Activated naive CD8-positive, alpha-beta T cell treated with anti-CD3 and anti-CD28 coated beads, Interleukin-2, amount 10 ng/mL, durations not matched to agents 7 days and 5 days (primary cell): ENCODE data around the gene FAT3. TPM values are rescaled to one million over a fixed set of nuclear protein-coding genes. Genes with fewer than 3 reads are reported as not detected.

Source experiments
- ATAC-seq: fragments of 150-1000 bp; cut with Tn5 transposase; one replicate; pipeline ENCODE4 v1.10.0; 2021; ENCODE audit warnings: low read depth, moderate library complexity
- POLR2A ChIA-PET: fragments of 350-600 bp; sonication (Branson Sonifier 250); formaldehyde crosslinking; loops from one replicate; lab custom pipeline; 2021; ENCODE audit warnings: antibody characterized with exemption; lab: Charles Lee
- DNase-seq: peaks from one replicate; pipeline ENCODE4 v3.0.0; 2021
- H3K27ac Mint-ChIP-seq: one replicate; pipeline ENCODE4 v1.8.0; 2022; ENCODE audit warnings: mild to moderate bottlenecking, mixed read lengths
- H3K27me3 Mint-ChIP-seq: one replicate; pipeline ENCODE4 v1.8.0; 2022; ENCODE audit warnings: mild to moderate bottlenecking, moderate library complexity, mixed read lengths
- H3K36me3 Mint-ChIP-seq: one replicate; pipeline ENCODE4 v1.8.0; 2021; ENCODE audit warnings: mild to moderate bottlenecking, mixed read lengths
- H3K4me1 Mint-ChIP-seq: one replicate; pipeline ENCODE4 v1.8.0; 2021; ENCODE audit warnings: mixed read lengths
- H3K4me3 Mint-ChIP-seq: one replicate; pipeline ENCODE4 v1.8.0; 2022; ENCODE audit warnings: mild to moderate bottlenecking, moderate library complexity, mixed read lengths
- H3K9me3 Mint-ChIP-seq: one replicate; pipeline ENCODE4 v1.8.0; 2021; ENCODE audit warnings: mixed read lengths
- total RNA-seq, 2 experiments: library from RNA; stranded (reverse); gene quantifications; one replicate each; pipeline ENCODE4 v1.2.3, GENCODE V29; 2021

FAT3 gene
- total RNA-seq, 2 experiments from 2014 or later = not detected

- no peaks in the 10 kb centered on the region for H3K4me1 Mint-ChIP-seq
- H3K27ac Mint-ChIP-seq = no peak overlapping the region
- no peaks in the 10 kb centered on the region for H3K36me3 Mint-ChIP-seq
- no peaks in the 10 kb centered on the region for H3K9me3 Mint-ChIP-seq
- no peak for ATAC-seq
- peaks cover 14% of the 10 kb centered on the region for H3K27me3 Mint-ChIP-seq
- no peak for DNase-seq
- H3K4me3 Mint-ChIP-seq = no peak overlapping the region
- POLR2A ChIA-PET = no interaction called here
Observed at GRCh38 chr11:92219476-92219875, 5.1 kb upstream of the FAT3 start.

GRCh38 chr11:92222701-92223100, 1.9 kb upstream of the FAT3 start:
- POLR2A ChIA-PET = no interaction called here
- Mint-ChIP-seq H3K4me3 (no peak overlapping the region), H3K27ac (no peak overlapping the region), H3K9me3 (no peaks in the 10 kb centered on the region), H3K27me3 (peaks cover 32% of the 10 kb centered on the region), H3K36me3 (no peaks in the 10 kb centered on the region), H3K4me1 (peaks cover 5% of the 10 kb centered on the region)
- DNase-seq (no peak), ATAC-seq (no peak)

DNA sequence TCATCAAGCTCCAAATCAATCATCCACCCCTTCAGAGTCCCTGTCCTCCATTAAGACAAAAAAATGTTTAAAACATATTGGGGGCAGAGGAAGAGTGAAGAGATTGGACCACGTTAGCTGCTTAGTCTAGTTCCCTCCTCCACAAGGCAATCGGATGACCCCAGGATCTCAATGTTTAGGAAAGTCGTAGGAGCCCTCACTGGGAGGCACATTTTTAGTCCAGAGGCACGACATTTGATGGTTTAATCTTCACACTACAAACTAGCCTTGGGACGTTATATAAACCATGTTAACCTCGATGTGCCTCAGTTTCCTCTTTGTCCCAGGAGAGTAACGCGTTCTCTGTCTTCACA, 588 bp upstream of the FAT3 start:
- POLR2A ChIA-PET = no interaction called here
- H3K9me3 Mint-ChIP-seq = no peaks in the 10 kb centered on the region
- peaks cover 36% of the 10 kb centered on the region for H3K27me3 Mint-ChIP-seq
- H3K27ac Mint-ChIP-seq = no peak overlapping the region
- DNase-seq = no peak
- no peak overlapping the region for H3K4me3 Mint-ChIP-seq
- ATAC-seq = no peak
- no peaks in the 10 kb centered on the region for H3K36me3 Mint-ChIP-seq
- peaks cover 5% of the 10 kb centered on the region for H3K4me1 Mint-ChIP-seq

DNA sequence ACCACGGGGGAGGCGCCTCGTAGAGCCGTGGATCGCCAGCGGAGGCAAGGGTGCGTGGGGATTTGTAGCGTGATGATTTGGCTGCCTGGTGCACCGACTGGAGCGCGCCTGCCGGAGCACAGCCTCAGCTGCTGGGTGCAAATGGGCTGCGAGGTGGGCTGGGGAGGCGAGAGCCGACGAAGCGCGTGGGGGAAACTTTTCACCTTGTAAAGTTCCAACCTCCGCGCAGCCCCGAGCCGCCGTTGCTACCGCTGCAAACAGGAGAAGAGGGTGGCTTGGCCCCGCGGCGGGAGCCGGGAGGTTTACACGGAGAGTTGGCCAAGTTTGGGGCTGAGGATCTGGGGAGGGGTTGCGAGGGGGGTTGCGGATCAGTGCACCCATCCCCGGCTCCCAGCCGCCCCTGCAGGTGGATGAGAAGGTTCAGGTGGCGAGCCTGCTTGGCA, 528 bp downstream of the FAT3 start:
- DNase-seq (no peak), ATAC-seq (no peak)
- no peak overlapping the region for H3K27ac Mint-ChIP-seq
- no peaks in the 10 kb centered on the region for H3K9me3 Mint-ChIP-seq
- POLR2A ChIA-PET = no interaction called here
- peaks cover 5% of the 10 kb centered on the region for H3K4me1 Mint-ChIP-seq
- no peaks in the 10 kb centered on the region for H3K36me3 Mint-ChIP-seq
- H3K4me3 Mint-ChIP-seq = no peak overlapping the region
- H3K27me3 Mint-ChIP-seq = peaks cover 39% of the 10 kb centered on the region

GRCh38 chr11:92225568-92226330, 1.1 kb downstream of the FAT3 start:
- peaks cover 5% of the 10 kb centered on the region for H3K4me1 Mint-ChIP-seq
- ATAC-seq (no peak), DNase-seq (peak; percentile 26)
- POLR2A ChIA-PET = no interaction called here
- no peak overlapping the region for H3K27ac Mint-ChIP-seq
- peaks cover 39% of the 10 kb centered on the region for H3K27me3 Mint-ChIP-seq
- H3K36me3 Mint-ChIP-seq = no peaks in the 10 kb centered on the region
- H3K4me3 Mint-ChIP-seq = no peak overlapping the region
- no peaks in the 10 kb centered on the region for H3K9me3 Mint-ChIP-seq

- Mint-ChIP-seq H3K9me3 (no peaks in the 10 kb centered on the region), H3K27me3 (peaks cover 39% of the 10 kb centered on the region), H3K36me3 (no peaks in the 10 kb centered on the region), H3K4me3 (no peak overlapping the region), H3K27ac (no peak overlapping the region), H3K4me1 (peaks cover 5% of the 10 kb centered on the region)
- no peak for DNase-seq
- ATAC-seq = no peak
- POLR2A ChIA-PET = no interaction called here
Observed at GRCh38 chr11:92226331-92227229, 2.0 kb downstream of the FAT3 start.

DNA sequence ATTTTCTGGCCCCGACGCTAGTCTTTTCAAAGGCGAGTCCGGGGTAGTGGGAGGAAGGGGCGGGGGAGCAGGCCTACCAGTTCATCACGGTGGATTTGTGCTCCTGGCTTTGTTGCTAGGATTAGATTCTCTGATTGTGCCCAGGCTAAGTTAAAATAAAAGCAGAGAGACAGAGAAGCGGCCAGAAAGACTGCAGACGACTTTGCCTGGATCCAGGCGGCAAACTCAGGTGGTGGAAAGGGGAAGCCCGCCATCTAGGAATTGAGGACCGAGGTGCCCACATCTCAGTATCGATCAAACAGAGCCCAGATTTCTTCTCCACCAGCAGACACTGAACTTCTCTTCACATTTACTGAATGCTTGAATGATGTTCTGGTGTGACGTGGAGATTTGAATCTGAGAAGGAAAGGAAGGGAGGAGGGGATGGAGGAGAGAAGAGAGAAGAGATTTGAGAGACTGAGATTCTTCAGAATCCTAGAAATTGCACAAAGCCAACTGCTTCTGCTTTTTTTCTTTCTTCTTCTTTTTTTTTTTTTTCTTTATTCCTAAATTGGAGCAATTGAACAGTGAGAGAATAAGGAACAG, 2.7 kb downstream of the FAT3 start:
- no peaks in the 10 kb centered on the region for H3K36me3 Mint-ChIP-seq
- no peaks in the 10 kb centered on the region for H3K9me3 Mint-ChIP-seq
- ATAC-seq = no peak
- no peak overlapping the region for H3K4me3 Mint-ChIP-seq
- DNase-seq = no peak
- peaks cover 5% of the 10 kb centered on the region for H3K4me1 Mint-ChIP-seq
- no peak overlapping the region for H3K27ac Mint-ChIP-seq
- peaks cover 39% of the 10 kb centered on the region for H3K27me3 Mint-ChIP-seq
- POLR2A ChIA-PET = no interaction called here

DNA sequence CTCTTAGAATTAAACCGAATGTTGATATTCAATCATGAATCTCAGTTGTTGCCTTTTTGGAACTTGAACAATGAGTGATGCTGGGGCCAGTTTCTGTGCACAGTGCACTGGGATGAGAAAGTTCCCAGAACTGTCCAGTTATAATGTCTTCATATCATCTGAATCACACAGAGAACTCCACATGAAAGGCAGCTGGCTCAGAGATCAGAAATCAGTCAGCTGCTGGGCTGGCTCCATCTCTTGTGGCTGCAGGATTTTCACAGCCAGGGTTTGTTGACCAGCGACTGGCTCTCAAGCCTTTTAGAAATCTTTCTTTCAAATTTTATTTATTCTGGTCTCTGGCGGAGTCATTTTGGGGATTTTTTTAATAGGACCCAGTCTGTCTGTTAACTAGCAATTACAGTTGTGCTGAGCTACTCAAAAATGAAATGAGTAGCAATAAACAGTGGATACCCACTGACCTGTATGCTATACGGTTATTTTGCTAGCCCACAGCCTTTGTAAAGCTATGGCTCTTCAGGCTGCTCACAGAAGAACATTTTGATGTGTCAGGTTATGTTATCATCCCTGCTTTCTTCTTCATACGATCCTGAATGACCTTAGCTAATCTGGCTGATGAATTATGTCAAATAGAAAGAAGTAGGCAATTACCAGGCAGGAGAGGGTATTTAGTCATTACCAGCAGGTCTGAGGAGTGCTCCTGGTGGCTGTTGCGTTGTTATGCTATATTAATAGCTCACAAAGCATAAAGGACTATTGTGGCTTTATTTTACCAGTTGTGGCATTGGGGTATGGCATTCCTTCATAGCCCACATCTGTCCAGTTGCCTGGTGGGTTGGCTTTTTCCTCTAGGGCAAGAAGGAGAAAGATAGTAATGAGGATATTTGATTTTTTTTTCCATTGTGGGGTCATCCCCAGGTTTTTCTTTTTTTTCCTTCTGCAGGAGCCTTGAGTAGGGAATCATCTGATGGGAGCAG, 3.6 kb downstream of the FAT3 start:
- Mint-ChIP-seq H3K4me1 (peaks cover 5% of the 10 kb centered on the region), H3K4me3 (no peak overlapping the region), H3K9me3 (no peaks in the 10 kb centered on the region), H3K27ac (no peak overlapping the region), H3K36me3 (no peaks in the 10 kb centered on the region), H3K27me3 (peaks cover 37% of the 10 kb centered on the region)
- DNase-seq (no peak), ATAC-seq (no peak)
- POLR2A ChIA-PET = no interaction called here

- POLR2A ChIA-PET = no interaction called here
- no peak overlapping the region for H3K27ac Mint-ChIP-seq
- no peaks in the 10 kb centered on the region for H3K9me3 Mint-ChIP-seq
- DNase-seq (no peak), ATAC-seq (no peak)
- no peaks in the 10 kb centered on the region for H3K4me1 Mint-ChIP-seq
- H3K4me3 Mint-ChIP-seq = no peak overlapping the region
- no peaks in the 10 kb centered on the region for H3K27me3 Mint-ChIP-seq
- H3K36me3 Mint-ChIP-seq = no peaks in the 10 kb centered on the region
Observed at GRCh38 chr11:92236856-92237255, 12.2 kb downstream of the FAT3 start.

GRCh38 chr11:92240916-92241315, 16.3 kb downstream of the FAT3 start:
- ATAC-seq (no peak), DNase-seq (no peak)
- H3K9me3 Mint-ChIP-seq = no peaks in the 10 kb centered on the region
- no peak overlapping the region for H3K4me3 Mint-ChIP-seq
- no peaks in the 10 kb centered on the region for H3K36me3 Mint-ChIP-seq
- POLR2A ChIA-PET = no interaction called here
- no peaks in the 10 kb centered on the region for H3K4me1 Mint-ChIP-seq
- H3K27me3 Mint-ChIP-seq = no peaks in the 10 kb centered on the region
- H3K27ac Mint-ChIP-seq = no peak overlapping the region

DNA sequence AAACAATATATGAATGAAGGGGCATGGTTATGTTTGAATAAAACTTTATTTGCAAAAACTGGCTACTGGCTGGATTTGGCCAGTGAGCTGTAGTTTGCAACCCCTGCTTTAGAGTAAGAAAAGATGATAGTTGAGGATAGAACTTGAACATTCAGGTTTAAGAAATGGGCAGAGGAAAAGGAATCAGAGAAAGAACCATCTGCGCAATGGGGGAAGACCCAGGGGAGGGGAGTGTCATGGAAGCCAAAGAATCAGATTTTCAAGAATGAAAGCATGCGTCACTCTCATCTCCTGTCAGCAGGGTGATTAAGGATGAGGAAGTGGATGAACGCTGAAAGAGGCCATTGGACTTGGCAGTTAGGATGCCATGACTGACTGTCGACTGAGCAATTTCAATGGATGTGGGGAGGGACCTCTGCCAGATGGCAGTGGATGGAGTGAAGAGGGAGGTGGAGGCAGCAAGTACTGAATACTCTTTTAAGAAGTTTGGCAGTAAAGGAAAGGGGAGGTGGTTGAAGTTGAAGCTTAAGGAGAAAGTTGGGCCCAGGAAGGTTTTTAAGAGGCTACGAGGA, 21.2 kb downstream of the FAT3 start:
- no peaks in the 10 kb centered on the region for H3K36me3 Mint-ChIP-seq
- H3K4me1 Mint-ChIP-seq = no peaks in the 10 kb centered on the region
- H3K4me3 Mint-ChIP-seq = no peak overlapping the region
- POLR2A ChIA-PET = no interaction called here
- no peaks in the 10 kb centered on the region for H3K27me3 Mint-ChIP-seq
- H3K27ac Mint-ChIP-seq = no peak overlapping the region
- no peak for ATAC-seq
- no peak for DNase-seq
- no peaks in the 10 kb centered on the region for H3K9me3 Mint-ChIP-seq

- POLR2A ChIA-PET = no interaction called here
Observed at GRCh38 chr11:92246630-92247029, 22.0 kb downstream of the FAT3 start.

More at GRCh38 chr11:92246630-92247029, 22.0 kb downstream of the FAT3 start:
- no peak overlapping the region for H3K4me3 Mint-ChIP-seq
- H3K4me1 Mint-ChIP-seq = no peaks in the 10 kb centered on the region
- no peaks in the 10 kb centered on the region for H3K36me3 Mint-ChIP-seq
- DNase-seq (no peak), ATAC-seq (no peak)
- no peaks in the 10 kb centered on the region for H3K9me3 Mint-ChIP-seq
- H3K27ac Mint-ChIP-seq = no peak overlapping the region
- no peaks in the 10 kb centered on the region for H3K27me3 Mint-ChIP-seq
